ENCODE measurements around the gene SRBD1.

DNA sequence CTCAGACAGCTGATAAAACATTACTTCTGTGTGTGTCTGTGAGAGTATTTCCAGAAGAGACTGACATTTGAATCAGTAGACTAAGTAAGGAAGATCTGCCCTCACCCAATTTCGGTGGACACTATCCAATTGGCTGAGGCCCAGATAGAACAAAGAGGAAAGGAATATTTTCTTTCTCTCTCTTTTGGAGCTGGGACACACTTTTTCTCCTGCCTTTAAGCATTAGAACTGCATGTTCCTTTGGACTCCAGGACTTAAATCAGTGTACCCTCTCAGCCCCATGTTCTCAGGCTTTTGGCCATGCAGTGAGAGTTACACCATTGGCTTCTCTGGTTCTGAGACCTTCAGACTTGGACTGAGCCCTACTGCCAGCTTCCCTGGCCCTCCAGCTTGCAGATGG, 3.3 kb upstream of the SRBD1 start:
- no peak for TF ChIP-seq CTCF (IDR thresholded peaks at IDR 0.05)
- TF ChIP-seq POLR2A (IDR thresholded peaks at IDR 0.05) = no peak

Data from lower leg skin (tissue), 3 donors.